HG03064 (cell line): ENCODE data around the gene CD2.

Experiments
- ATAC-seq: cut with Tn5 transposase; IDR thresholded peaks from one replicate; pipeline ENCODE4 v1.9.1; 2021; ENCODE audit warnings: low read depth; ENCODE audit not compliant: unreplicated experiment

Gene CD2

DNA sequence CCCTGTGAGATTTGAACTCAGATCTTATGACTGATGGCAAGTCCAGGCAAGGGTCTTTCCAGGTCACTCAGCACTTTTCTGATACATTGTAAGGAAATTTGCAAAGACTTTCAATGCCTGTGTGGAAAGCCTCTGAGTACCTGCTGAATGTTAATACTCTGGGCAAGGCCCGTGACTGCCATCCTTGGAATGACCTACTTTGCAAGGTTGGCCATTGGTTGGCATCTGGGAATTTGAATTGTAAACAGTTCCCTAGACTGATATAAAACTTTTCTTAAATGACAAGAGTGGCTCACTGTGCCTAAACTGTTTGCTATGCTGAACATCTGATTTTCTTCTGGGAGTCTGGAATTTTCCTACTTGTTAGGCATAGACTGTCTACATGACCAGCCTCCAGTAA, 57.1 kb downstream of the CD2 start:
- ATAC-seq: no peak

DNA sequence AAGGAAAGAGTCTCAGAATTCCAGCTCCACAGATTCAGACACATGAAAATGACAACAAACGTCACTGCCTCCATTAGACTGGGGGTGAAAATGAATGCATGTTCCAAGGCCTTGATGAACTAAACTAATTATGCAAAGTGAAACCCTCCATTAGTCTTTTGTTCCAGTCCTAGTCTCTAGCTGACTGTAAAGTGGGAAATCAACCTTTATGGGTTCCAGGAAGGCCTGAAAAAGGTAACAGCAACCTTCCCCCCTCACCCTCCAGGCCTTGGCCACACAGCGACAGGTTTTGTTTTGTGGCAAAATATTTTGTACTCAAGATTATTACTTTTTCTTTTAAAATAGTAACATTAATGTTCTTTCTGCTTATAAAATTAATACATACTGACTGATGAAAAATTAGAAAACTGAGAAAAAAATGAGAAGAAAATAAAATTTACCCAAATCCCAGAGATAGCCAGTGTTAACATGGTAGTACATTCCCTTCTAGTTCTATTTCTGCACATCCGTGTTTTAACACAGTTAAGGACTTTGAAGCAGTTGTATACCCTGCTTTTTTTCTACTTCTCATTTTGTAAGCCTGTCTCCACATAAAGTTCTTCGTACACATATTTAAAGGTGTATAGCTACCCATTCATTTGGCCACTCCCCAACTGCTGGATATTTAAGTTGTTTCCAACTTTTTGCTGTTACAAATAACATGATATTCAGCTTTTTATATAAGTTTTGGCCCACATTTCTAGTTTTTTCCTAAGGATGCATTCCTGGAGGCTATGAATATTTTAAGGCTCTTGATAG, 60.9 kb downstream of the CD2 start:
- no peak for ATAC-seq

DNA sequence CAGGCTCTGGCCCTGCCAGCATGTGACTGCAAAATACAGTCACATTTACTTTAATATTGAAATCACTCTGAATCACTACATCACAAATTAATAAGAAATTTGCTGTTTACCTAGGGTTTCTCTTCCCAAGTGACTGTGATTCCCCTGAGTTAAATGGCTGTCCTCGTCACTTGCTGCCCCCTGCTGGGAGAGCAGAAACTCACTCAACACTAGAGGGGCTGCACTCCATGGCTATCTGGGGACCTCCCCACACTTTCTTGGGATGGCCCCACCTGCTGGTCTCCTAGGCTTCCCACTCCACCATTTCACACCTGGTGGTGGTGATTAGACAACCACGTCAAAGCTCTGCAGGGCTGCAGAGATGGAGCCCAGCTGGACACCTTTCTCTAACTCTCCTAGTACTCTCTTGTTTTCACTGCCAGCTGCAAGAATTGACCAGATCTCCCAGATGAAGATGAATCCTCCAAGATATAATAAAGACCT, 63.4 kb downstream of the CD2 start:
- ATAC-seq: no peak
